ENCODE measurements around the gene MICU1.
"Not testable (repeated sequence)": the region's sequence is repeated elsewhere in the genome, so short reads cannot be mapped to it uniquely, and the experiment has no call there.

MICU1 gene

DNA sequence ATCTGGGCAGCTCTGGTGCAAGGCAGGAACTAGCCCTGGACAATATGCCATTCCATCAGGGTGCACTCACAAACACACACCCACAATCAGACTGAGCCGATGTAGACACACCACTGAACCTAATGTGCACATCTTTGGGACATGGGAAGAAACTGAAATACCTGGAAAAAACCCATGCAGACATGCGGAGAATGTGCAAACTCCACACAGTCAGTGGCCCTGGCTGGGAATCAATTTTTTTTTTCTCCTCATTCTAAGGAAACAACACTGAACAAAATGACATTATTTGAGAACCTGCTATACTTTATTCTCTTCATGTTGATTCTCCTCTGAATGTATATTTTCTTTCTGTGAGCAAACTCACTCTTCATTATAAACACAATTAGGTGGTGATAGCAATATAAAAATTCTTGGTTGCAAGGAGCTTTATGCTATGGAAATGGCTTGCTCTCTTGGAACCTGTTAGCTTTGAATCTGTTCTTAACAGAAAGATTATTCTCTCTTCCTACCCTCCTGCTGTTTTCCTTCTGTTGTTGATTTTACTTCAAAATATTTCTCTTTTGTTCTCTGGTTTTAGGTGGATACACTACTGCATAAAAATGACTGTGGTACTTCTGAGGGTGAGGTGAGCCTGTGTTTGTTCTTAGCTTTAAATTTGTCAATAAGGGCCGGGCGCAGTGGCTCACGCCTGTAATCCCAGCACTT is 33.0 kb upstream of the MICU1 start:
- H3K9me3 ChIP-seq (ENCODE audit: control insufficient read depth in 1 of 2, low read length in 2 of 2), result no peaks in the 10 kb centered on the region
- H3K36me3 ChIP-seq (ENCODE audit: control insufficient read depth in 1 of 2, insufficient read depth in 2 of 2, low read length in 2 of 2), result no peaks in the 10 kb centered on the region
- H3K4me1 ChIP-seq (ENCODE audit: control insufficient read depth in 1 of 2, insufficient read depth in 2 of 2, low read length in 2 of 2), result peaks cover 5 to 8% of the 10 kb centered on the region in 2 donors
- H3K4me3 ChIP-seq (ENCODE audit: low read depth in 1 of 2, low read length in 2 of 2), result no peak overlapping the region
- H3K27me3 ChIP-seq (ENCODE audit: control insufficient read depth in 1 of 2, insufficient read depth in 2 of 2, low read length in 2 of 2), result no peaks in the 10 kb centered on the region
- H3K9ac ChIP-seq (ENCODE audit: low read depth in 1 of 2, low read length in 2 of 2), result no peak overlapping the region
- no peak overlapping the region for H3K27ac ChIP-seq (ENCODE audit: low read depth, low read length)

DNA sequence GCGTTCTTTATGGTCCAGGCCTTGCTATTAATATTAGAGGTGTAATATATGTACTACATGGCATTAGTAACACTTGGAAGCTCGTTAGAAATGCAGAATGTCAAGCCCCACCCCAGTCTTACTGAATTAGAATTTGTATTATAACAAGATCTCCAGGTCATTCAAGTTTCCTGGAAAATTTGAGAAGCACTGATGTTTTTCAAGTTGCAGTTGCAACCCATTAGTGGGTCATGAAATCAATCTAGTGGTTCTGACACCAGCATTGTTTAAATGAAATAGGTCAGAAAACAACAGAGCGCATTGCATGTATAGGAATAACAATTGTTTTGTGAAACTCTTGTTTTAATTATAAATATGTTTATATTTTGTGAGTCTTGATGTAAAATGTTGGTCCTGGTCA is 28.8 kb upstream of the MICU1 start:
- H3K9me3 ChIP-seq (ENCODE audit: control insufficient read depth in 1 of 2, low read length in 2 of 2), result no peaks in the 10 kb centered on the region
- no peaks in the 10 kb centered on the region for H3K36me3 ChIP-seq (ENCODE audit: control insufficient read depth in 1 of 2, insufficient read depth in 2 of 2, low read length in 2 of 2)
- no peak overlapping the region for H3K4me3 ChIP-seq (ENCODE audit: low read depth in 1 of 2, low read length in 2 of 2)
- H3K27ac ChIP-seq (ENCODE audit: low read depth, low read length), result no peak overlapping the region
- peaks cover 11 to 12% of the 10 kb centered on the region in 2 donors for H3K4me1 ChIP-seq (ENCODE audit: control insufficient read depth in 1 of 2, insufficient read depth in 2 of 2, low read length in 2 of 2)
- no peaks in the 10 kb centered on the region for H3K27me3 ChIP-seq (ENCODE audit: control insufficient read depth in 1 of 2, insufficient read depth in 2 of 2, low read length in 2 of 2)
- no peak overlapping the region for H3K9ac ChIP-seq (ENCODE audit: low read depth in 1 of 2, low read length in 2 of 2)

DNA sequence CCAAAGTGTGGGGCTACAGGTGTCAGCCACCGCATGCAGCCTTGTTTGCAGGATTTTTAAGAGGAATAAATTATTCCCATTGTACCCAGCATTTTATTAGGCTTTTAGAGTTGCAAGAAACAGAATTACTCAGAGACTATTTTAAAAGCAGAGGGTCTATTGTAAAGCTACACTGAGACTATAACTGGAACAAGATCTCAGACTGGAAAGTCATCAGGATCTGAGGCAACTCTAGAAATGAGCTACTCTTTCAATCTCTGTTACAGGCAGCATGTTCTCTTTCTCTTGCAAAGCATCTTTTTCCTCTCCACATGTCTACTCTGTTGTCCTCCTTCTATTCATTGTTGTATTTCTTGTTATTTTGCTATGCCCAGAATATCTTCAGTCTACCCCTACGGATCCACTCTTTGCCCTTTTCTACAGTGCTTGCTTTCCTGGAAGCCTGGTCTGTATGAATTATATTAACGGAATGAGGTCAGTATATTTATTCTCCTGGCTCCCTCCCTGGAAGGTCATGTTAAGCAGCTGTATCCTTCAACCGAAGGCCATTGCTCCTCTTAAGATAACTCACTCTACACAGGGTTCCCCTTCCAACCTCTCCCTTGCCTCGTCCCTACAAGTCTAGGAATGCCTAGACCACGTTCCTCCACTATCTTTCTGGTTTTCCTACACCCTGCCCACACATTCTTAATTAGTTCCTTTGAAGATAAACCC is 27.7 kb upstream of the MICU1 start:
- Histone ChIP-seq H3K9me3 (ENCODE audit: control insufficient read depth in 1 of 2, low read length in 2 of 2) (no peaks in the 10 kb centered on the region), H3K9ac (ENCODE audit: low read depth in 1 of 2, low read length in 2 of 2) (no peak overlapping the region), H3K27me3 (ENCODE audit: control insufficient read depth in 1 of 2, insufficient read depth in 2 of 2, low read length in 2 of 2) (no peaks in the 10 kb centered on the region), H3K27ac (ENCODE audit: low read depth, low read length) (no peak overlapping the region), H3K36me3 (ENCODE audit: control insufficient read depth in 1 of 2, insufficient read depth in 2 of 2, low read length in 2 of 2) (no peaks in the 10 kb centered on the region), H3K4me3 (ENCODE audit: low read depth in 1 of 2, low read length in 2 of 2) (no peak overlapping the region), H3K4me1 (ENCODE audit: control insufficient read depth in 1 of 2, insufficient read depth in 2 of 2, low read length in 2 of 2) (peaks cover 11 to 12% of the 10 kb centered on the region in 2 donors)

DNA sequence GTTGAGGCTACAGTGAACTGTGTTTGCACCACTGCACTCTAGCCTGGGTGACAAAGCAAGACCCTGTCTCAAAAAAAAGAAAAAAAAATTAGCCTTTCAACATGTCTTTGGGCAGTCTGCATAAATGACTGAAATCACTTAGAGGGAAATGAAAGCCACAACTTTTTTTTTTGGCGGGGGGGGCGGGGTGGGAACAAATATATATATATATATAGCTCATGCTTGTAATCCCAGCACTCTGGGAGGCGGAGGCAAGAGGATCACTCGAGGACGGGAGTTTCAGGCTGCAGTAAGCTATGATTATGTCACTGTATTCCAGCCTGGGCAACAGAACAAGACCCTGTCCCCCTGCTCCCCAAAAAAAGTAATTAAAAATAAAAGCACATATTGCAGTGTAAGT is 23.4 kb upstream of the MICU1 start:
- H3K9me3 ChIP-seq (ENCODE audit: control insufficient read depth in 1 of 2, low read length in 2 of 2), result no peaks in the 10 kb centered on the region
- no peak overlapping the region for H3K4me3 ChIP-seq (ENCODE audit: low read depth in 1 of 2, low read length in 2 of 2)
- H3K27me3 ChIP-seq (ENCODE audit: control insufficient read depth in 1 of 2, insufficient read depth in 2 of 2, low read length in 2 of 2), result no peaks in the 10 kb centered on the region
- peaks cover 7 to 9% of the 10 kb centered on the region in 2 donors for H3K4me1 ChIP-seq (ENCODE audit: control insufficient read depth in 1 of 2, insufficient read depth in 2 of 2, low read length in 2 of 2)
- H3K27ac ChIP-seq (ENCODE audit: low read depth, low read length), result no peak overlapping the region
- H3K36me3 ChIP-seq (ENCODE audit: control insufficient read depth in 1 of 2, insufficient read depth in 2 of 2, low read length in 2 of 2), result no peaks in the 10 kb centered on the region
- H3K9ac ChIP-seq (ENCODE audit: low read depth in 1 of 2, low read length in 2 of 2), result no peak overlapping the region

DNA sequence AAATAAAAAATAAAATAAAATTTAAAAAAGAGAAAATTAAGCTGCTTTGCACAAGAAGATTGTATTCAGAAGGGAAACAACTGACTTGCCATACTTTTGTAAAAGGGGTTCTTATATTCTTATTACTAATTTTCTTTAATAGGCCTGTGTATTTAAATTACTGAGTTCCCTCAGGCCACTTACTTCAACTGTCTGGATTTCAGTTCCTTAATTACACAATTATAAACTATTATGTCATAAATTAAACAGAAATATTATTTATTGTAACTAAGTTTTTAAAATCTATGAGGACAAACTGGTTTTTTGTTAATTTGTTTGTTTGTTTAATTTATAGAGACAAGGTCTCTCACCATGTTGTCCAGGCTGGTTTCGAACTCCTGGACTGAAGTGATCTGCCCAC is 22.4 kb upstream of the MICU1 start:
- no peaks in the 10 kb centered on the region for H3K9me3 ChIP-seq (ENCODE audit: control insufficient read depth in 1 of 2, low read length in 2 of 2)
- peaks cover 0 to 2% of the 10 kb centered on the region in 2 donors for H3K4me1 ChIP-seq (ENCODE audit: control insufficient read depth in 1 of 2, insufficient read depth in 2 of 2, low read length in 2 of 2)
- no peaks in the 10 kb centered on the region for H3K27me3 ChIP-seq (ENCODE audit: control insufficient read depth in 1 of 2, insufficient read depth in 2 of 2, low read length in 2 of 2)
- no peak overlapping the region for H3K4me3 ChIP-seq (ENCODE audit: low read depth in 1 of 2, low read length in 2 of 2)
- no peak overlapping the region for H3K27ac ChIP-seq (ENCODE audit: low read depth, low read length)
- H3K9ac ChIP-seq (ENCODE audit: low read depth in 1 of 2, low read length in 2 of 2), result no peak overlapping the region
- H3K36me3 ChIP-seq (ENCODE audit: control insufficient read depth in 1 of 2, insufficient read depth in 2 of 2, low read length in 2 of 2), result no peaks in the 10 kb centered on the region

- not testable (repeated sequence) for H3K4me3 ChIP-seq (ENCODE audit: low read depth in 1 of 2, low read length in 2 of 2); H3K27ac ChIP-seq (ENCODE audit: low read depth, low read length); H3K4me1 ChIP-seq (ENCODE audit: control insufficient read depth in 1 of 2, insufficient read depth in 2 of 2, low read length in 2 of 2); H3K9ac ChIP-seq (ENCODE audit: low read depth in 1 of 2, low read length in 2 of 2); H3K27me3 ChIP-seq (ENCODE audit: control insufficient read depth in 1 of 2, insufficient read depth in 2 of 2, low read length in 2 of 2); H3K9me3 ChIP-seq (ENCODE audit: control insufficient read depth in 1 of 2, low read length in 2 of 2); H3K36me3 ChIP-seq (ENCODE audit: control insufficient read depth in 1 of 2, insufficient read depth in 2 of 2, low read length in 2 of 2)
Measured at GRCh38 chr10:72646971-72647370, 21.1 kb upstream of the MICU1 start.

DNA sequence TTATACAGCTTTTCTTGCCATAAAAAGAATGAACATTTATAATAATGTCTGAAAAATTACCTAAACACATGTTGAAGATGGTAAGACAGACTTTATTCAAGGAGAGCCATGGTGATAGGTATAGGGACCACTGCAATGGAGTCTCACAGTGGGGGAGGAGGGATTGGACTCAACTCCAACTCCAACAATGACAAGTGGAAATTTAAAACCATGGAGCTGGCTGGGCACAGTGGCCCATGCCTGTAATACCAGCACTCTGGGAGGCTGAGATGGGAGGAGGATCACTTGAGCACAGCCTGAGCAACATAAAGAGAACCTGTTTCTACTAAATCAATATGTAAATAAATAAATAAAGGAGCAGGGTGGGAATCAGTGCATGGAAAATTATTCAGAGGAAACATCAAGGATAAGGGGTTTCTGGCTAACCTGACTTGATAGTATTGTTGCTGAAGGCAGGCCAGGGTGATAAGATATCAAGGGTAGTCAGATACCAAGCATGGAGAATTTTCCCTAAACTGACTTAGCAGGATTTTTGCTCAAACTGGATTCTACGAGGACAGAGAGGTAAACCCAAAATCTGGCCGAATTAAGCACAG is 19.5 kb upstream of the MICU1 start:
- Histone ChIP-seq H3K9me3 (ENCODE audit: control insufficient read depth in 1 of 2, low read length in 2 of 2) (no peaks in the 10 kb centered on the region), H3K9ac (ENCODE audit: low read depth in 1 of 2, low read length in 2 of 2) (no peak overlapping the region), H3K27ac (ENCODE audit: low read depth, low read length) (no peak overlapping the region), H3K4me1 (ENCODE audit: control insufficient read depth in 1 of 2, insufficient read depth in 2 of 2, low read length in 2 of 2) (no peaks in the 10 kb centered on the region), H3K27me3 (ENCODE audit: control insufficient read depth in 1 of 2, insufficient read depth in 2 of 2, low read length in 2 of 2) (no peaks in the 10 kb centered on the region), H3K36me3 (ENCODE audit: control insufficient read depth in 1 of 2, insufficient read depth in 2 of 2, low read length in 2 of 2) (no peaks in the 10 kb centered on the region), H3K4me3 (ENCODE audit: low read depth in 1 of 2, low read length in 2 of 2) (no peak overlapping the region)

- Histone ChIP-seq H3K27ac (ENCODE audit: low read depth, low read length) (no peak overlapping the region), H3K4me3 (ENCODE audit: low read depth in 1 of 2, low read length in 2 of 2) (no peak overlapping the region), H3K27me3 (ENCODE audit: control insufficient read depth in 1 of 2, insufficient read depth in 2 of 2, low read length in 2 of 2) (no peaks in the 10 kb centered on the region), H3K4me1 (ENCODE audit: control insufficient read depth in 1 of 2, insufficient read depth in 2 of 2, low read length in 2 of 2) (peaks cover 5 to 12% of the 10 kb centered on the region in 2 donors), H3K9me3 (ENCODE audit: control insufficient read depth in 1 of 2, low read length in 2 of 2) (no peaks in the 10 kb centered on the region), H3K36me3 (ENCODE audit: control insufficient read depth in 1 of 2, insufficient read depth in 2 of 2, low read length in 2 of 2) (no peaks in the 10 kb centered on the region), H3K9ac (ENCODE audit: low read depth in 1 of 2, low read length in 2 of 2) (no peak overlapping the region)
Measured at GRCh38 chr10:72642318-72642717, 16.4 kb upstream of the MICU1 start.

- H3K4me1 ChIP-seq (ENCODE audit: control insufficient read depth in 1 of 2, insufficient read depth in 2 of 2, low read length in 2 of 2), result peaks cover 7 to 12% of the 10 kb centered on the region in 2 donors
- H3K9me3 ChIP-seq (ENCODE audit: control insufficient read depth in 1 of 2, low read length in 2 of 2), result no peaks in the 10 kb centered on the region
- no peak overlapping the region for H3K4me3 ChIP-seq (ENCODE audit: low read depth in 1 of 2, low read length in 2 of 2)
- no peak overlapping the region for H3K9ac ChIP-seq (ENCODE audit: low read depth in 1 of 2, low read length in 2 of 2)
- no peak overlapping the region for H3K27ac ChIP-seq (ENCODE audit: low read depth, low read length)
- no peaks in the 10 kb centered on the region for H3K27me3 ChIP-seq (ENCODE audit: control insufficient read depth in 1 of 2, insufficient read depth in 2 of 2, low read length in 2 of 2)
- no peaks in the 10 kb centered on the region for H3K36me3 ChIP-seq (ENCODE audit: control insufficient read depth in 1 of 2, insufficient read depth in 2 of 2, low read length in 2 of 2)
Measured at GRCh38 chr10:72639441-72639873, 13.6 kb upstream of the MICU1 start.
